Stimulated activated CD4-positive, alpha-beta T cell treated with anti-CD3 and anti-CD28 coated beads, Interleukin-1b, Interleukin-23, amount 100 ng/mL, for 24 hours (primary cell): ENCODE measurements around the gene CRTAP.
"Not testable (repeated sequence)": the region's sequence is repeated elsewhere in the genome, so short reads cannot be mapped to it uniquely, and the experiment has no call there.

Experiments used
- DNase-seq, 4 experiments: peaks; one replicate each; pipeline ENCODE4 v3.0.0-alpha.2; 2020; ENCODE audit warnings: low read depth in 4 of 4, low spot score in 1 of 4

Gene CRTAP

GRCh38 chr3:33113772-33114621, at the start of gene CRTAP:
Gene CRTAP (plus strand): TSS chr3:33114014. CDS start chr3:33114078, 64 bp downstream.
- DNase-seq, result peak; percentile 71 to 82 (median 77)

- no peak for DNase-seq
Observed at GRCh38 chr3:33064929-33065328, 48.9 kb upstream of the CRTAP start.

- no peak for DNase-seq
Observed at GRCh38 chr3:33067484-33067883, 46.3 kb upstream of the CRTAP start.

GRCh38 chr3:33069862-33070261, 44.0 kb upstream of the CRTAP start:
- DNase-seq, result not testable (repeated sequence)

- DNase-seq, result no peak
Observed at GRCh38 chr3:33071181-33071580, 42.6 kb upstream of the CRTAP start.

- no peak for DNase-seq
Observed at GRCh38 chr3:33071946-33072345, 41.9 kb upstream of the CRTAP start.

GRCh38 chr3:33074217-33075067, 39.4 kb upstream of the CRTAP start:
- DNase-seq, result peak; percentile 54 to 63 (median 59)

- DNase-seq, result no peak
Observed at GRCh38 chr3:33075995-33076394, 37.8 kb upstream of the CRTAP start.

GRCh38 chr3:33076952-33077351, 36.9 kb upstream of the CRTAP start:
- no peak for DNase-seq

GRCh38 chr3:33077976-33078375, 35.8 kb upstream of the CRTAP start:
- DNase-seq, result no peak

- DNase-seq, result not testable (repeated sequence)
Observed at GRCh38 chr3:33079813-33080212, 34.0 kb upstream of the CRTAP start.

GRCh38 chr3:33081812-33082211, 32.0 kb upstream of the CRTAP start:
- no peak for DNase-seq

- no peak for DNase-seq
Observed at GRCh38 chr3:33083958-33084357, 29.9 kb upstream of the CRTAP start.

- DNase-seq, result no peak
Observed at GRCh38 chr3:33088691-33089090, 25.1 kb upstream of the CRTAP start.

- no peak for DNase-seq
Observed at GRCh38 chr3:33089515-33089914, 24.3 kb upstream of the CRTAP start.

- DNase-seq, result no peak
Observed at GRCh38 chr3:33091746-33092145, 22.1 kb upstream of the CRTAP start.

GRCh38 chr3:33092496-33093254, 21.1 kb upstream of the CRTAP start:
- no peak for DNase-seq

- DNase-seq, result no peak
Observed at GRCh38 chr3:33093847-33094246, 20.0 kb upstream of the CRTAP start.

- DNase-seq, result no peak
Observed at GRCh38 chr3:33095436-33095835, 18.4 kb upstream of the CRTAP start.

- DNase-seq, result peak in 3 of 4 experiments; percentile 27 to 41 (median 38)
Observed at GRCh38 chr3:33096093-33096868, 17.5 kb upstream of the CRTAP start.
